H1 (cell line): ENCODE measurements around the gene CBLB. TPM values are rescaled to one million over a fixed set of nuclear protein-coding genes. Genes with fewer than 3 reads are reported as not detected.

Experiments used
- CTCF ChIA-PET: fragments of 300-600 bp; sonication (Branson Sonifier 250); formaldehyde crosslinking; loops from one replicate; lab custom pipeline; 2021; ENCODE audit not compliant: partially characterized antibody; lab: Charles Lee
- POLR2A ChIA-PET: fragments of 300-600 bp; sonication (Branson Sonifier 250); formaldehyde crosslinking; loops from one replicate; lab custom pipeline; 2021; ENCODE audit warnings: inconsistent platforms; ENCODE audit not compliant: partially characterized antibody; lab: Charles Lee
- DNase-seq, 2 experiments: peaks; one replicate each; pipeline versions ENCODE4 v3.0.0 to v3.0.0-alpha.2; 2010 to 2022; ENCODE audit warnings: low spot score in 2 of 2, low read depth in 1 of 2, mixed read lengths in 1 of 2
- FAIRE-seq: peaks from 2 replicates; lab custom pipeline; 2011; peaks lifted over from hg19 to GRCh38; lab: Jason Lieb, UNC
- H2AFZ ChIP-seq: 2 replicates; pipeline ENCODE4 v1.8.1; 2012; ENCODE audit warnings: low read length, inconsistent platforms
- H2AK5ac ChIP-seq: 2 replicates; pipeline ENCODE4 v1.6.1; 2013; ENCODE audit warnings: low read depth, low read length
- H2BK120ac ChIP-seq: replicated peaks from 2 replicates; pipeline ENCODE3; 2013; ENCODE audit warnings: low read depth, low read length, inconsistent platforms
- H2BK12ac ChIP-seq: 2 replicates; pipeline ENCODE4 v1.6.1; 2013; ENCODE audit warnings: low read depth, low read length
- H2BK15ac ChIP-seq: 2 replicates; pipeline ENCODE4 v1.6.1; 2013; ENCODE audit warnings: low read length
- H2BK20ac ChIP-seq: 2 replicates; pipeline ENCODE4 v1.6.1; 2013; ENCODE audit warnings: low read length
- H2BK5ac ChIP-seq: 2 replicates; pipeline ENCODE4 v1.6.1; 2013; ENCODE audit warnings: low read depth, low read length
- H3K14ac ChIP-seq: 2 replicates; pipeline ENCODE4 v1.6.1; 2013; ENCODE audit warnings: inconsistent platforms; ENCODE audit not compliant: insufficient read length
- H3K18ac ChIP-seq: 2 replicates; pipeline ENCODE4 v1.6.1; 2013; ENCODE audit warnings: low read length; ENCODE audit errors: extremely low read depth
- H3K23ac ChIP-seq: 2 replicates; pipeline ENCODE4 v1.6.1; 2013; ENCODE audit warnings: inconsistent platforms; ENCODE audit not compliant: insufficient read length
- H3K23me2 ChIP-seq: 2 replicates; pipeline ENCODE4 v1.6.1; 2013; ENCODE audit warnings: low read depth, low read length
- H3K27ac ChIP-seq: 2 replicates; pipeline ENCODE4 v1.6.1; 2011; ENCODE audit warnings: low read depth, low read length, inconsistent platforms
- H3K27me3 ChIP-seq, 4 experiments: replicated peaks in 1 of 4; 1 replicate in 1 of 4; 2 replicates in 3 of 4; pipeline versions ENCODE4 v1.6.1 to v1.8.1; 2011 to 2013; ENCODE audit warnings: low read length in 3 of 4, mild to moderate bottlenecking in 3 of 4, inconsistent platforms in 2 of 4, mixed read lengths in 2 of 4, moderate library complexity in 1 of 4; ENCODE audit not compliant: control insufficient read depth in 3 of 4, insufficient read depth in 3 of 4; ENCODE audit errors: extremely low read depth in 1 of 4
- H3K36me3 ChIP-seq, 4 experiments: 2 replicates each; pipeline versions ENCODE4 v1.6.1 to v1.8.1; 2011 to 2013; ENCODE audit warnings: mild to moderate bottlenecking in 4 of 4, low read length in 3 of 4, moderate library complexity in 2 of 4, control low read depth in 1 of 4, inconsistent platforms in 1 of 4; ENCODE audit not compliant: insufficient read depth in 4 of 4, control insufficient read depth in 2 of 4
- H3K4ac ChIP-seq: replicated peaks from 2 replicates; pipeline ENCODE3; 2013; ENCODE audit warnings: low read length, low read depth, mixed read lengths, inconsistent platforms; ENCODE audit not compliant: insufficient read length
- H3K4me1 ChIP-seq, 4 experiments: replicated peaks in 1 of 4; 1 replicate in 1 of 4; 2 replicates in 3 of 4; pipeline versions ENCODE4 v1.6.1 to v1.8.1; 2011 to 2013; ENCODE audit warnings: low read length in 3 of 4, inconsistent platforms in 2 of 4, mixed read lengths in 1 of 4; ENCODE audit not compliant: insufficient read depth in 4 of 4, control insufficient read depth in 3 of 4
- H3K4me2 ChIP-seq, 2 experiments: 2 replicates each; pipeline versions ENCODE4 v1.6.1 to v1.8.1; 2011 to 2013; ENCODE audit warnings: low read depth in 2 of 2, low read length in 2 of 2, control low read depth in 1 of 2, inconsistent platforms in 1 of 2, mild to moderate bottlenecking in 1 of 2; ENCODE audit not compliant: insufficient read depth in 1 of 2
- H3K4me3 ChIP-seq, 4 experiments: fragments of 200-600, 300-600 bp in 1 of 4; sonication (generic), shearing (Covaris generic), sonication (Bioruptor Twin) in 1 of 4; 2 replicates each; pipeline versions ENCODE4 v1.5.1 to v1.8.1; 2011 to 2016; ENCODE audit warnings: low read length in 4 of 4, low read depth in 3 of 4, control low read depth in 2 of 4, inconsistent platforms in 2 of 4, mild to moderate bottlenecking in 2 of 4, mixed read lengths in 1 of 4, moderate library complexity in 1 of 4; ENCODE audit not compliant: insufficient read depth in 2 of 4; ENCODE audit errors: extremely low read depth in 1 of 4
- H3K56ac ChIP-seq: replicated peaks from 2 replicates; pipeline ENCODE3; 2013; ENCODE audit warnings: low read depth, mild to moderate bottlenecking, mixed read lengths, low read length, inconsistent platforms; ENCODE audit not compliant: insufficient read length
- H3K79me1 ChIP-seq: 2 replicates; pipeline ENCODE4 v1.6.1; 2013; ENCODE audit warnings: low read depth, low read length, control low read depth
- H3K79me2 ChIP-seq, 2 experiments: 2 replicates each; pipeline versions ENCODE4 v1.6.1 to v1.8.1; 2012 to 2013; ENCODE audit warnings: low read length in 2 of 2, mild to moderate bottlenecking in 2 of 2, inconsistent platforms in 1 of 2; ENCODE audit not compliant: insufficient read depth in 2 of 2, control insufficient read depth in 1 of 2
- H3K9ac ChIP-seq, 4 experiments: replicated peaks in 1 of 4; 1 replicate in 1 of 4; 2 replicates in 3 of 4; pipeline versions ENCODE4 v1.6.1 to v1.8.1; 2011 to 2013; ENCODE audit warnings: low read depth in 3 of 4, low read length in 3 of 4, control low read depth in 2 of 4, mild to moderate bottlenecking in 2 of 4, moderate library complexity in 2 of 4, inconsistent platforms in 1 of 4; ENCODE audit errors: extremely low read depth in 1 of 4
- H3K9me3 ChIP-seq, 2 experiments: 2 replicates each; pipeline versions ENCODE4 v1.6.1 to v1.8.1; 2012 to 2013; ENCODE audit warnings: mild to moderate bottlenecking in 2 of 2, moderate library complexity in 2 of 2, control low read depth in 1 of 2, inconsistent platforms in 1 of 2, low read depth in 1 of 2, low read length in 1 of 2, mixed read lengths in 1 of 2; ENCODE audit not compliant: insufficient read depth in 2 of 2
- H4K20me1 ChIP-seq, 2 experiments: replicated peaks in 1 of 2; 2 replicates each; pipeline versions ENCODE3 to v1.8.1; 2011 to 2013; ENCODE audit warnings: inconsistent platforms in 2 of 2, low read length in 2 of 2, mild to moderate bottlenecking in 1 of 2; ENCODE audit not compliant: insufficient read depth in 2 of 2, control insufficient read depth in 1 of 2
- H4K5ac ChIP-seq: 2 replicates; pipeline ENCODE4 v1.6.1; 2013; ENCODE audit warnings: low read length, low read depth, mixed read lengths, inconsistent platforms; ENCODE audit not compliant: insufficient read length
- H4K8ac ChIP-seq: 2 replicates; pipeline ENCODE4 v1.8.0; 2013; ENCODE audit warnings: mild to moderate bottlenecking, moderate library complexity, low read length, inconsistent platforms; ENCODE audit not compliant: insufficient read depth; ENCODE audit errors: extremely low read depth
- H4K91ac ChIP-seq: replicated peaks from 2 replicates; pipeline ENCODE3; 2013; ENCODE audit warnings: low read length, mixed read lengths, inconsistent platforms; ENCODE audit not compliant: insufficient read length
- CBX5 ChIP-seq: fragments of 300-800, 300-1000 bp; sonication (generic); IDR thresholded peaks from 2 replicates; pipeline ENCODE4 v1.7.1; 2016; ENCODE audit warnings: antibody characterized with exemption, low read length, low read depth
- CBX8 ChIP-seq: fragments of 300-800, 300-1000 bp; sonication (generic); IDR thresholded peaks from 2 replicates; pipeline ENCODE4 v1.7.1; 2016; ENCODE audit warnings: low read depth, low read length, borderline replicate concordance
- CREB1 ChIP-seq: IDR thresholded peaks from 2 replicates; pipeline ENCODE4 v1.6.1; 2012; ENCODE audit warnings: inconsistent platforms
- EGR1 ChIP-seq: IDR thresholded peaks from 2 replicates; pipeline ENCODE4 v1.6.1; 2011; ENCODE audit warnings: low read depth, low read length, borderline replicate concordance
- EZH2 ChIP-seq: fragments of 200-600 bp; sonication (generic); IDR thresholded peaks from 2 replicates; pipeline ENCODE4 v1.7.1; 2012; ENCODE audit warnings: low read depth, mild to moderate bottlenecking, moderate library complexity, low read length, inconsistent platforms; ENCODE audit not compliant: severe bottlenecking
- JUN ChIP-seq: IDR thresholded peaks from 2 replicates; pipeline ENCODE4 v1.6.1; 2011; ENCODE audit warnings: low read depth, mild to moderate bottlenecking, improper control_type of control experiment, low read length
- POLR2AphosphoS5 ChIP-seq: IDR thresholded peaks from 2 replicates; pipeline ENCODE4 v1.6.1; 2011; ENCODE audit warnings: low read depth, low read length
- POU5F1 ChIP-seq: IDR thresholded peaks from 2 replicates; pipeline ENCODE4 v1.6.1; 2011; ENCODE audit warnings: low read depth, mild to moderate bottlenecking, low read length, moderate library complexity
- SAP30 ChIP-seq: fragments of 300-600 bp; sonication (generic); IDR thresholded peaks from 2 replicates; pipeline ENCODE4 v1.7.1; 2012; ENCODE audit warnings: low read length, moderate library complexity, mild to moderate bottlenecking, inconsistent platforms; ENCODE audit not compliant: insufficient read depth, insufficient replicate concordance
- SP4 ChIP-seq: IDR thresholded peaks from 2 replicates; pipeline ENCODE4 v1.6.1; 2012; ENCODE audit warnings: low read length, inconsistent platforms
- TAF7 ChIP-seq: optimal IDR thresholded peaks from 2 replicates; pipeline ENCODE3; 2011; ENCODE audit warnings: low read depth, mild to moderate bottlenecking, inconsistent platforms, low read length, moderate library complexity, borderline replicate concordance
- YY1 ChIP-seq: IDR thresholded peaks from 2 replicates; pipeline ENCODE4 v1.6.1; 2011; ENCODE audit warnings: low read depth, mild to moderate bottlenecking, low read length
- polyA plus RNA-seq, 7 experiments: library from polyadenylated mRNA; depleted of rRNA in 3 of 7; stranded (reverse) in 5 of 7; unstranded in 2 of 7; fragments of >200 nt in 5 of 7; fragments of 200-250 nt in 2 of 7; gene quantifications; 1 replicate in 5 of 7; 2 replicates in 1 of 7; 4 replicates in 1 of 7; pipeline versions ENCODE4 v1.2.1 to v1.2.3, GENCODE V29; 2011 to 2013; ENCODE audit warnings: missing spikeins in 2 of 7, mixed read lengths in 2 of 7
- total RNA-seq: library from RNA; stranded (reverse); fragmentation: NEBNext Ultra II Directional; extraction: Animal tissue kit (Norgen Biotek cat#: 25700); gene quantifications from 2 replicates; pipeline ENCODE4 v1.2.1, GENCODE V29; 2021

Gene CBLB
- total and polyA plus RNA-seq, 2 of the 8 experiments (the other 6 are each of a cell fraction or from before 2014, with no cell fraction given) = 14.5 to 26.0 TPM

DNA sequence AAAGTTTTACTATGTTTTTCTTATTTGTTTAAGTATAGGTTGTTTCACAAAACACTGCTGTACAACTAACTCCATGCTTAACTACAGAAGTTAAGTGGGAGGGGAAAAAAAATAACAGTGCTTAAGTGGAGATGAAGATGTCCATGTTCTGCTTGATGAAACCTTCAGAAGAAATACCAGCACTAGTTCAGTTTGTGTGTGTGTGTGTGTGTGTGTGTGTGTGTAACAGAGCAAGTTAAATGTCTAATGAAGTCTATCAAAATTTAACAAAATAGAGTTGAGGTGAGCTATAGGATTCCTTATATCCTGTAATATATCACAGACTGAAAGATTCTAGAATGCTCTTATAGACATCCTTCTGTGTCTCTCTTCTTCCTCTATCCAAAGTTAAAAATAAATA is 44.1 kb upstream of the CBLB start:
- H3K18ac ChIP-seq = no peak overlapping the region
- no peak overlapping the region for H2BK120ac ChIP-seq
- no peak overlapping the region for H4K91ac ChIP-seq
- no peak overlapping the region for H3K9ac ChIP-seq
- no peak overlapping the region for H3K27ac ChIP-seq
- ChIA-PET POLR2A (no interaction called here), CTCF (no interaction called here)
- H3K23me2 ChIP-seq = no peaks in the 10 kb centered on the region
- H3K4me2 ChIP-seq = no peak overlapping the region
- no peak for TF ChIP-seq CREB1
- TF ChIP-seq SAP30 = no peak
- no peak for TF ChIP-seq YY1
- no peak for TF ChIP-seq CBX8
- no peak for TF ChIP-seq EGR1
- TF ChIP-seq CBX5 = no peak
- no peak for TF ChIP-seq EZH2
- no peak for TF ChIP-seq JUN
- no peak for TF ChIP-seq SP4
- TF ChIP-seq TAF7 = no peak
- TF ChIP-seq POU5F1 = no peak
- TF ChIP-seq POLR2AphosphoS5 = no peak
- no peak overlapping the region for H2BK5ac ChIP-seq
- no peak overlapping the region for H2AFZ ChIP-seq
- H3K14ac ChIP-seq = no peak overlapping the region
- no peak overlapping the region for H3K23ac ChIP-seq
- DNase-seq (no peak), FAIRE-seq (no peak)
- no peak overlapping the region for H4K8ac ChIP-seq
- no peak overlapping the region for H3K56ac ChIP-seq
- H2AK5ac ChIP-seq = no peak overlapping the region
- no peaks in the 10 kb centered on the region for H3K79me1 ChIP-seq
- no peaks in the 10 kb centered on the region for H3K27me3 ChIP-seq
- H2BK15ac ChIP-seq = no peak overlapping the region
- H3K4me1 ChIP-seq = no peaks in the 10 kb centered on the region
- H2BK12ac ChIP-seq = no peak overlapping the region
- no peaks in the 10 kb centered on the region for H3K79me2 ChIP-seq
- H4K5ac ChIP-seq = no peak overlapping the region
- peaks cover 0 to 5% of the 10 kb centered on the region in 2 experiments; a peak in 1 of 4 replicates for H3K9me3 ChIP-seq
- H2BK20ac ChIP-seq = no peak overlapping the region
- H4K20me1 ChIP-seq = no peaks in the 10 kb centered on the region
- no peak overlapping the region for H3K4ac ChIP-seq
- no peak overlapping the region for H3K4me3 ChIP-seq
- no peaks in the 10 kb centered on the region for H3K36me3 ChIP-seq
